GM12878 (cell line): ENCODE measurements around the gene LKAAEAR1. TPM values are rescaled to one million over a fixed set of nuclear protein-coding genes. Genes with fewer than 3 reads are reported as not detected.
A peak's percentile ranks its signal among the peaks of the same experiment; 100 is the strongest.

Experiments
- ATAC-seq: fragments of 200-7000 bp; cut with Tn5 transposase; 3 replicates; pipeline ENCODE4 v1.9.1; 2020; ENCODE audit warnings: mild to moderate bottlenecking, moderate library complexity
- BruUV-seq: library from RNA; stranded (reverse); fragments of 400-500 nt; replicated peaks from 2 replicates; lab custom pipeline; 2021; lab: Mats Ljungman, UMichigan
- CTCF ChIA-PET: fragments of 300-600 bp; sonication (Branson Sonifier 250); formaldehyde crosslinking; extraction: SDS; loops from one replicate; lab custom pipeline; 2021; ENCODE audit warnings: inconsistent platforms; lab: Yijun Ruan, JAX
- POLR2A ChIA-PET: fragments of 350-600 bp; formaldehyde crosslinking; extraction: SDS; loops from one replicate; lab custom pipeline; 2021; ENCODE audit warnings: inconsistent platforms; lab: Charles Lee
- RAD21 ChIA-PET: fragments of 300-600 bp; sonication (Branson Sonifier 250); formaldehyde crosslinking; loops from one replicate; lab custom pipeline; 2023; ENCODE audit warnings: antibody characterized with exemption; ENCODE audit not compliant: unreplicated experiment; lab: Charles Lee
- SMC1A ChIA-PET: fragments of 300-600 bp; sonication (Branson Sonifier 250); formaldehyde crosslinking; loops from one replicate; lab custom pipeline; 2023; ENCODE audit not compliant: unreplicated experiment, uncharacterized antibody; lab: Charles Lee
- DNase-seq: peaks from one replicate; pipeline ENCODE4 v3.0.0-alpha.2; 2011; ENCODE audit warnings: low read depth, low spot score
- FAIRE-seq: peaks from 3 replicates; lab custom pipeline; 2011; peaks lifted over from hg19 to GRCh38; lab: Jason Lieb, UNC
- H2AFZ ChIP-seq: 2 replicates; pipeline ENCODE4 v1.6.0; 2011; ENCODE audit warnings: low read depth, low read length, control low read depth; ENCODE audit not compliant: control insufficient read depth
- H3K27ac ChIP-seq: 2 replicates; pipeline ENCODE4 v1.5.1; 2011; ENCODE audit warnings: control low read depth; ENCODE audit not compliant: control insufficient read depth, insufficient read depth
- H3K27me3 ChIP-seq, 2 experiments: replicated peaks in 1 of 2; 2 replicates each; pipeline versions ENCODE4 v1.6.0 to v1.6.1; 2011; ENCODE audit warnings: low read length in 1 of 2; ENCODE audit not compliant: control insufficient read depth in 2 of 2, insufficient read depth in 2 of 2
- H3K36me3 ChIP-seq, 2 experiments: 2 replicates each; pipeline ENCODE4 v1.5.1; 2011; ENCODE audit warnings: low read length in 1 of 2; ENCODE audit not compliant: control insufficient read depth in 2 of 2, insufficient read depth in 2 of 2
- H3K4me1 ChIP-seq: 2 replicates; pipeline ENCODE4 v1.6.1; 2011; ENCODE audit warnings: mild to moderate bottlenecking, low read length, moderate library complexity, mixed read lengths; ENCODE audit not compliant: control insufficient read depth, insufficient read depth
- H3K4me2 ChIP-seq: 2 replicates; pipeline ENCODE4 v1.6.0; 2011; ENCODE audit warnings: control low read depth; ENCODE audit not compliant: control insufficient read depth, insufficient read depth
- H3K4me3 ChIP-seq: fragments of 200-600 bp; sonication (generic); 2 replicates; pipeline ENCODE4 v1.5.1; 2016
- H3K79me2 ChIP-seq: 2 replicates; pipeline ENCODE4 v1.6.0; 2011; ENCODE audit warnings: low read length; ENCODE audit not compliant: control insufficient read depth, insufficient read depth
- H3K9ac ChIP-seq: 2 replicates; pipeline ENCODE4 v1.8.0; 2011; ENCODE audit warnings: low read length, control low read depth, mixed read lengths; ENCODE audit not compliant: control insufficient read depth, insufficient read depth
- H3K9me3 ChIP-seq: replicated peaks from 3 replicates; pipeline ENCODE4 v1.5.1; 2011; ENCODE audit warnings: mild to moderate bottlenecking, low read length; ENCODE audit not compliant: control insufficient read depth, insufficient read depth
- H4K20me1 ChIP-seq: 2 replicates; pipeline ENCODE4 v1.6.0; 2011; ENCODE audit not compliant: control insufficient read depth, insufficient read depth
- JUNB ChIP-seq: IDR thresholded peaks from 2 replicates; pipeline ENCODE4 v1.6.1; 2016; ENCODE audit warnings: antibody characterized with exemption, mild to moderate bottlenecking
- MTA2 ChIP-seq: fragments of 450-650 bp; IDR thresholded peaks from 2 replicates; pipeline ENCODE4 v1.6.1; 2016; ENCODE audit warnings: low read depth, mild to moderate bottlenecking, moderate library complexity
- MYB ChIP-seq: fragments of 150-350 bp; IDR thresholded peaks from 2 replicates; pipeline ENCODE4 v1.6.1; 2014; ENCODE audit warnings: mild to moderate bottlenecking, low read depth, low read length, borderline replicate concordance
- NR2C1 ChIP-seq: fragments of 450-650 bp; IDR thresholded peaks from 2 replicates; pipeline ENCODE4 v1.6.1; 2017; ENCODE audit warnings: antibody characterized with exemption, mild to moderate bottlenecking, moderate library complexity
- YY1 ChIP-seq: IDR thresholded peaks from 2 replicates; pipeline ENCODE4 v1.6.1; 2011; ENCODE audit warnings: low read depth, mild to moderate bottlenecking, low read length
- whole genome bisulfite sequencing: methylation state at CpG from one replicate; pipeline ENCODE4 v1.1.6; 2016; ENCODE audit warnings: low lambda C conversion rate; ENCODE audit not compliant: insufficient replicate concordance, insufficient coverage; ENCODE audit errors: missing lambda C conversion rate; 5-methylcytosine and 5-hydroxymethylcytosine counted together
- in situ Hi-C: fragments of 300-500 bp; cut with MboI; formaldehyde crosslinking; loops from 9 replicates; pipeline ENCODE4 v1.14.3; 2018; ENCODE audit warnings: mixed read lengths
- intact Hi-C: fragments of 100-400 bp; cut with micrococcal nuclease; formaldehyde crosslinking; loops from one replicate; pipeline ENCODE4 v1.14.2; 2022; ENCODE audit not compliant: unreplicated experiment
- polyA plus RNA-seq, 11 experiments: library from polyadenylated mRNA; depleted of rRNA in 4 of 11; unstranded in 6 of 11; stranded (reverse) in 5 of 11; fragments of >200 nt; fragmentation: Nextera tagmentation in 4 of 11; fragmentation: Illumina TruSeq in 1 of 11; extraction: Ambion mirVana in 4 of 11; extraction: Trizol in 1 of 11; gene quantifications; 1 replicate in 1 of 11; 2 replicates in 10 of 11; pipeline versions ENCODE4 v1.2.1 to v1.2.3, GENCODE V29; 2011 to 2016; ENCODE audit warnings: inconsistent platforms in 2 of 11, missing spikeins in 2 of 11, low read depth in 1 of 11
- total RNA-seq, 4 experiments: library from RNA; depleted of rRNA in 3 of 4; stranded (reverse); fragments of >200 nt in 3 of 4; fragmentation: Illumina TruSeq in 1 of 4; extraction: Trizol in 1 of 4; gene quantifications; 2 replicates each; pipeline versions ENCODE4 v1.2.1 to v1.2.3, GENCODE V29; 2013 to 2021
- TF ChIP-seq, protein P1 (sequence below): IDR thresholded peaks from 2 replicates; pipeline ENCODE4 v1.6.1; 2012; ENCODE audit warnings: low read length, inconsistent platforms

Gene LKAAEAR1
- total and polyA plus RNA-seq, 10 of the 15 experiments (the other 5 are each of a cell fraction or from before 2014, with no cell fraction given), result not detected

GRCh38 chr20:64114356-64114971 lies 30.3 kb upstream of the LKAAEAR1 start:
- CTCF ChIA-PET, result interaction anchor here (1.0 to 2.8 kb wide), 3 partner anchors 12 to 30 kb away, joined by 3 to 12 read pairs (median 3); partner anchors contain the start of gene LKAAEAR1
- RAD21 ChIA-PET, result interaction anchor here (0.7 to 1.7 kb wide), 3 partner anchors 14 to 33 kb away, joined by 3 to 7 read pairs (median 6); no protein-coding TSS in a partner anchor
- BruUV-seq, result no TSS peak
- POLR2A ChIA-PET, result interaction anchor here (0.6 kb wide), 1 partner anchor 126 kb away, joined by 3 read pairs; no protein-coding TSS in a partner anchor
- Histone ChIP-seq H3K36me3 (no peaks in the 10 kb centered on the region), H3K79me2 (no peaks in the 10 kb centered on the region), H4K20me1 (no peaks in the 10 kb centered on the region), H3K4me1 (no peaks in the 10 kb centered on the region), H3K4me3 (no peak overlapping the region), H3K27ac (no peak overlapping the region), H3K4me2 (no peak overlapping the region), H3K9ac (no peak overlapping the region), H3K9me3 (no peaks in the 10 kb centered on the region), H3K27me3 (peaks cover 0 to 3% of the 10 kb centered on the region in 2 experiments; a peak in 1 of 4 replicates), H2AFZ (no peak overlapping the region)
- SMC1A ChIA-PET, result interaction anchor here (2.3 kb wide), 1 partner anchor 31 kb away, joined by 7 read pairs; the partner anchor contains the start of gene LKAAEAR1
- no peak for FAIRE-seq
- intact Hi-C loops (no loop called here), in situ Hi-C loops (no loop called here)
- WGBS, result 31% methylated on average over 14 of the region's 14 CpGs
- DNase-seq, result no peak
- no peak for ATAC-seq
- no peak for TF ChIP-seq YY1

- Histone ChIP-seq H3K4me1 (no peaks in the 10 kb centered on the region), H4K20me1 (no peaks in the 10 kb centered on the region), H3K79me2 (no peaks in the 10 kb centered on the region), H3K9me3 (no peaks in the 10 kb centered on the region), H3K9ac (no peak overlapping the region), H3K27me3 (peaks cover 0 to 3% of the 10 kb centered on the region in 2 experiments; a peak in 1 of 4 replicates), H3K36me3 (no peaks in the 10 kb centered on the region), H3K4me3 (no peak overlapping the region), H2AFZ (no peak overlapping the region), H3K4me2 (no peak overlapping the region), H3K27ac (no peak overlapping the region)
- TF ChIP-seq, protein P1, sequence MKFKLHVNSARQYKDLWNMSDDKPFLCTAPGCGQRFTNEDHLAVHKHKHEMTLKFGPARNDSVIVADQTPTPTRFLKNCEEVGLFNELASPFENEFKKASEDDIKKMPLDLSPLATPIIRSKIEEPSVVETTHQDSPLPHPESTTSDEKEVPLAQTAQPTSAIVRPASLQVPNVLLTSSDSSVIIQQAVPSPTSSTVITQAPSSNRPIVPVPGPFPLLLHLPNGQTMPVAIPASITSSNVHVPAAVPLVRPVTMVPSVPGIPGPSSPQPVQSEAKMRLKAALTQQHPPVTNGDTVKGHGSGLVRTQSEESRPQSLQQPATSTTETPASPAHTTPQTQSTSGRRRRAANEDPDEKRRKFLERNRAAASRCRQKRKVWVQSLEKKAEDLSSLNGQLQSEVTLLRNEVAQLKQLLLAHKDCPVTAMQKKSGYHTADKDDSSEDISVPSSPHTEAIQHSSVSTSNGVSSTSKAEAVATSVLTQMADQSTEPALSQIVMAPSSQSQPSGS, result no peak
- TF ChIP-seq NR2C1, result no peak
- 0 out of 2 replicates have a peak, but pooled peaks have one; percentile 12 for TF ChIP-seq MTA2
- TF ChIP-seq JUNB, result no peak
- TF ChIP-seq MYB, result no peak
- ATAC-seq (no peak), DNase-seq (no peak), FAIRE-seq (no peak)
- SMC1A ChIA-PET, result interaction anchor here (2.3 kb wide), 1 partner anchor 30 kb away, joined by 7 read pairs; the partner anchor contains the start of gene LKAAEAR1
- POLR2A ChIA-PET, result interaction anchor here (0.6 kb wide), 1 partner anchor 125 kb away, joined by 3 read pairs; no protein-coding TSS in a partner anchor
- RAD21 ChIA-PET, result interaction anchor here (0.7 to 1.4 kb wide), 3 partner anchors 14 to 60 kb away, joined by 3 to 7 read pairs (median 3); no protein-coding TSS in a partner anchor
- CTCF ChIA-PET, result interaction anchor here (1.2 to 2.8 kb wide), 2 partner anchors 11 to 30 kb away, joined by 3 to 12 read pairs; partner anchors contain the start of gene LKAAEAR1
- BruUV-seq, result no TSS peak
- intact Hi-C loops, result no loop called here
- in situ Hi-C loops, result no loop called here
- 21% methylated on average over 13 of the region's 13 CpGs for WGBS
Measured at GRCh38 chr20:64113796-64114355, 29.7 kb upstream of the LKAAEAR1 start.
